ENCODE measurements around the gene SGMS1. TPM values are rescaled to one million over a fixed set of nuclear protein-coding genes. Genes with fewer than 3 reads are reported as not detected.

The SGMS1 gene
- total RNA-seq, 4 donors from 2014 or later, result 153 to 235 (median 186) TPM

GRCh38 chr10:50523357-50523756, 100.4 kb downstream of the SGMS1 start:
- DNase-seq (ENCODE audit: low spot score in 2 of 2), result no peak
- no peak overlapping the region for H3K4me3 ChIP-seq (ENCODE audit: low read depth, poor library complexity, severe bottlenecking)
- TF ChIP-seq CTCF (IDR thresholded peaks at IDR 0.05) (no peak), POLR2A (IDR thresholded peaks at IDR 0.05) (no peak)
- intact Hi-C loops (cut with DNase I; ENCODE audit: low total_unique reads), result no loop called here

GRCh38 chr10:50522908-50523307, 100.8 kb downstream of the SGMS1 start:
- no peak overlapping the region for H3K4me3 ChIP-seq (ENCODE audit: low read depth, poor library complexity, severe bottlenecking)
- intact Hi-C loops (cut with DNase I; ENCODE audit: low total_unique reads), result no loop called here
- WGBS, 2 donors, result 92 to 98% methylated on average over 2 of the region's 2 CpGs
- no peak for DNase-seq (ENCODE audit: low spot score in 2 of 2)
- TF ChIP-seq POLR2A (IDR thresholded peaks at IDR 0.05) (no peak), CTCF (IDR thresholded peaks at IDR 0.05) (no peak)

- 98 to 100% methylated on average over 3 of the region's 3 CpGs for WGBS, 2 donors
- no peak overlapping the region for H3K4me3 ChIP-seq (ENCODE audit: low read depth, poor library complexity, severe bottlenecking)
- intact Hi-C loops (cut with DNase I; ENCODE audit: low total_unique reads), result no loop called here
- TF ChIP-seq POLR2A (IDR thresholded peaks at IDR 0.05) (no peak), CTCF (IDR thresholded peaks at IDR 0.05) (no peak)
- DNase-seq (ENCODE audit: low spot score in 2 of 2), result no peak
Observed at GRCh38 chr10:50520115-50520514, 103.6 kb downstream of the SGMS1 start.

GRCh38 chr10:50517626-50518025, 106.1 kb downstream of the SGMS1 start:
- DNase-seq (ENCODE audit: low spot score in 2 of 2), result no peak
- TF ChIP-seq POLR2A (IDR thresholded peaks at IDR 0.05) (no peak), CTCF (IDR thresholded peaks at IDR 0.05) (no peak)
- WGBS, 2 donors, result 78 to 89% methylated on average over 3 of the region's 3 CpGs
- no peak overlapping the region for H3K4me3 ChIP-seq (ENCODE audit: low read depth, poor library complexity, severe bottlenecking)
- intact Hi-C loops (cut with DNase I; ENCODE audit: low total_unique reads), result no loop called here

GRCh38 chr10:50516171-50516570, 107.6 kb downstream of the SGMS1 start:
- intact Hi-C loops (cut with DNase I; ENCODE audit: low total_unique reads), result no loop called here
- TF ChIP-seq POLR2A (IDR thresholded peaks at IDR 0.05), result no peak
- DNase-seq (ENCODE audit: low spot score in 2 of 2), result no peak
- no peak overlapping the region for H3K4me3 ChIP-seq (ENCODE audit: low read depth, poor library complexity, severe bottlenecking)
- 33 to 35% methylated on average over 1 of the region's 1 CpG for WGBS, 2 donors

GRCh38 chr10:50515420-50515819, 108.3 kb downstream of the SGMS1 start:
- WGBS, 2 donors, result 89 to 100% methylated on average over 2 of the region's 2 CpGs
- no peak overlapping the region for H3K4me3 ChIP-seq (ENCODE audit: low read depth, poor library complexity, severe bottlenecking)
- DNase-seq (ENCODE audit: low spot score in 2 of 2), result no peak
- intact Hi-C loops (cut with DNase I; ENCODE audit: low total_unique reads), result no loop called here
- TF ChIP-seq POLR2A (IDR thresholded peaks at IDR 0.05) (no peak), CTCF (IDR thresholded peaks at IDR 0.05) (no peak)
